GM12864 (cell line): ENCODE results near the gene SARM1.

ENCODE experiments used
- DNase-seq: peaks from one replicate; pipeline ENCODE4 v3.0.0-alpha.2; 2011; ENCODE audit warnings: low read depth
- H3K4me3 ChIP-seq: 2 replicates; pipeline ENCODE4 v1.5.1; 2011; ENCODE audit warnings: mild to moderate bottlenecking, low read depth, low read length, control low read depth
- TF ChIP-seq, protein P1 (sequence below): IDR thresholded peaks from 2 replicates; pipeline ENCODE4 v1.5.1; 2011; ENCODE audit warnings: low read depth, mild to moderate bottlenecking, moderate library complexity, low read length, control low read depth, inconsistent platforms; ENCODE audit errors: missing control alignments

SARM1 gene

DNA sequence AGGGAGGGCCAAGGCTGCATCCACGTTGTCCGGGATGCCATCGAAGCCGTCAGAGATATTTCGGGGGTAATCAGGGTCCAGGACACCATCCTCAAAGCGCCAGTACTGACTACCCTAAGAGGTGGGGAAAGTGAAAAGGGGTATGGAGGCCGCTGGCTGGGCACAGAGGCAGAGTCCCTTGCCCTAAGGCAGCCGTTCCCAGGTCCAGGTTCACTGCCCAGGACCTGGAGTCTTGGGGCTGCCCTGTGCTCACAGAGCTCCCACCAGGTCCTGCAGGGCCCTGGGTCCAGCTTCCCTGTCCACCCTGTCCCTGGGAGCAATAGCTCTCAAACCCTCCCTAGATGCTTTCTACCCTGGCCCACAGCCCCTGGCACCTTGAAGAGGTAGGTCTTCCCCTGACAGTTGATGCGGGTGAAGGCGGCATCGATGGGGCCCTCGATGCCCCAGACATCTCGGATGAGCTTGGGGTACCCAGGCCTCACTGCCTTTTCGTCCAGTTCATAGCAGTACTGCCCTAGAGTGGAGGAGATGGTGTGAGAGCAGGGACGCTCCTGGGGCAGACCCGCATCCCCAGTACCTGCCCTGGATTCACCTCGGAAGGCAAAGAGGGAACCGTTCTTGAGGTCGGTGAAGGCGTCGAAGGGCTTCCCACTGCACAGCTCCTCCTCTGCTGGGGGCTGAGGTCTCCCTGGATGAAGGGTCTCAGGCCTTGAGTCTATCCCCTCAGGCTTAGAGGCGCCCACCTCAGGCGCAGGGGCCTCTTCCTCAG, 2.4 kb upstream of the SARM1 start:
- H3K4me3 ChIP-seq = no peak overlapping the region
- no peak for DNase-seq
- TF ChIP-seq, protein P1, sequence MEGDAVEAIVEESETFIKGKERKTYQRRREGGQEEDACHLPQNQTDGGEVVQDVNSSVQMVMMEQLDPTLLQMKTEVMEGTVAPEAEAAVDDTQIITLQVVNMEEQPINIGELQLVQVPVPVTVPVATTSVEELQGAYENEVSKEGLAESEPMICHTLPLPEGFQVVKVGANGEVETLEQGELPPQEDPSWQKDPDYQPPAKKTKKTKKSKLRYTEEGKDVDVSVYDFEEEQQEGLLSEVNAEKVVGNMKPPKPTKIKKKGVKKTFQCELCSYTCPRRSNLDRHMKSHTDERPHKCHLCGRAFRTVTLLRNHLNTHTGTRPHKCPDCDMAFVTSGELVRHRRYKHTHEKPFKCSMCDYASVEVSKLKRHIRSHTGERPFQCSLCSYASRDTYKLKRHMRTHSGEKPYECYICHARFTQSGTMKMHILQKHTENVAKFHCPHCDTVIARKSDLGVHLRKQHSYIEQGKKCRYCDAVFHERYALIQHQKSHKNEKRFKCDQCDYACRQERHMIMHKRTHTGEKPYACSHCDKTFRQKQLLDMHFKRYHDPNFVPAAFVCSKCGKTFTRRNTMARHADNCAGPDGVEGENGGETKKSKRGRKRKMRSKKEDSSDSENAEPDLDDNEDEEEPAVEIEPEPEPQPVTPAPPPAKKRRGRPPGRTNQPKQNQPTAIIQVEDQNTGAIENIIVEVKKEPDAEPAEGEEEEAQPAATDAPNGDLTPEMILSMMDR = no peak

DNA sequence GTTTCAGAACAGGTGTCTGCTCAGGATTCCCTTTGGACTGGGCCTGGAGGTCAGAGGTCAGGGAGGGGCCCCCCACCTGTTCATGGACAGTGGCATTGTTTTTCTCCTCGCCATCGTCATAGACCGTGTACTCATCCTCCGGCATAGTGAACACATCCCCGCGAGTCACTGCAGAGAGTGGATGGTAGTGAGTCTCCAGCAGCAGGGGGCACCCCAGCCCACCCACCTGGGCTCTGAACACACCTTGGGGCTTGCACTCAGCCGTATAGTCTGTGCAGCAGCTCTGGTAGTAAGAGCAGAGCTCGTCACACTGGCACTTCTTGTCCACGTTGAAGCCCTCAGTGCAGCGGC, 1.8 kb upstream of the SARM1 start:
- H3K4me3 ChIP-seq = no peak overlapping the region
- TF ChIP-seq, protein P1 = no peak
- no peak for DNase-seq

DNA sequence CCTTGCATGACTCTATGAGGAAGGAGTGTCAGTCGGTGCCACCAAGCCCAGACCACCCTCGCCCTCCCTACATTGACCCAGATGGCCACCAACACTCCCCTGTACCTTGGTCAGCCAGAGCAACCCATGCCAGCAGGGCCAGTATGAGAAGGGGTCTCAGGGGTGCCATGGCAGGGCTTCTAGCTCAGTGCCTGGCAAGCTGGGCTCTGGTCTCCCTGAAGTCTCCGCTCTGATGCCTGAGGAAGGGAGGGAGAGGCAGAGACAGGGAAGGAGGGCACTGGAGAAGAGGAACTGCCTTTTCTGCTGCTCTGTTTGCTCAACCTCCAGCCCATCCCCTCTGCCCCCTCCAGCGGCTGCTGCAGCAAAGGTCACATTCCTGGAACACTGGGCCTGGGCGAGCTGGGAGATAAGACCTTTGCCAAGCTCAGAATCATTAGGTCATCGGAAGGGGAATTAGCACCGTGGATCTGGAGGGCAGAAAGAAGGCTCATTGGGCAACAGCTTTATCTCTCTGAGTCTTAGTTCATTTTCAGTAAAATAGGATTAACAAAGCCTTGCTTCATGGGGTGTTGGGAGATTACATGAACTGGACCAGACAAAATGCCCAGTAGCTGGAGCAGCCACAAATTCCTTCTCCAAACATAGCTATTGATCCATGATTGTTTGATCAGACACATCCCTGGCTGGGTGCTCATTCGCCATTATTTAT, 1.3 kb upstream of the SARM1 start, which contains the start of gene VTN:
Gene VTN (minus strand): TSS at position 273 of the 709 bp plus-strand sequence. CDS start 104 bp downstream, at position 169.
- peak within 1 kb of the TSS; percentile 54 for H3K4me3 ChIP-seq
- TF ChIP-seq, protein P1 = no peak
- DNase-seq = no peak

DNA sequence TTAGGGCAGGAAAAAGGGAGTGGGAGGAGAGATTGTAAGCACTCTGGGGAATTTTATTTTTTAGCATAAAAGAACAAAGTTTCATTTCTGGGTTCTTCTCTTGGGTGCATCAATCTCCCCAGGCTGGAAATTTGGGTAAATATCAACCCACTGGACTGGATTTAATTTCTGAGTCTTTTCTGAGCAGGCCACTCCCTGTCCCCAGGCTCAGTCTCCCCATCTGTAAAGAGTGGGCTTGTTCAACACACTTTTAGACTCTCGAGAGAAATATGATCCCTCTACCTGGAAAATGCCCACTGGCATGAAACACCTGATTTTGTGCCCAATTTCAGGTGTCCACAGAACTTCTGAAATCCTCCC, 770 bp upstream of the SARM1 start:
- H3K4me3 ChIP-seq = no peak overlapping the region; the same call in 1 of the 2 replicates
- TF ChIP-seq, protein P1 = no peak
- DNase-seq = no peak

DNA sequence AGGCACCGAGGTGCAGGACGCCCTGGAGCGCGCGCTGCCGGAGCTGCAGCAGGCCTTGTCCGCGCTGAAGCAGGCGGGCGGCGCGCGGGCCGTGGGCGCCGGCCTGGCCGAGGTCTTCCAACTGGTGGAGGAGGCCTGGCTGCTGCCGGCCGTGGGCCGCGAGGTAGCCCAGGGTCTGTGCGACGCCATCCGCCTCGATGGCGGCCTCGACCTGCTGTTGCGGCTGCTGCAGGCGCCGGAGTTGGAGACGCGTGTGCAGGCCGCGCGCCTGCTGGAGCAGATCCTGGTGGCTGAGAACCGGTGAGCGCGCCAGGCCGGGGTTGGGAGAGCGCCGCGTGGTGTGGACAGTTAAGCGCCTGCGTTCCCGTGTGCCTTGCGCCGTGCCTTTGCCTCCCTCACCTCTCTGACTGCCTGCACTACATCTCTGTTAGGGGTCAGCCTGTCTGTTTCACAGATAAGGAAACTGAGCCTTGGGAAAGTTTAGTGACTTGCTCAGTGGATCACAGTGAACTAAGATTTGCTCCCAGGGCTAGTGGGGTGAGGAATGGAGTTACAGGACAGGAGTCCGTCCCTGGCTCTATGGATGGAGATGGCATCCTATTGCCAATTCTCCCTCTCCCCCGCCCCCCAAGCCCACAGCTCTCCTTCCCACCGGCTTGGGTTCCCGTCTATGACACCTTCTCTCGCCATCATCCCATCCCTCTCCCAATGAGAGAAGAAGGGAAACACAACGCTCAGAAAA, 880 bp downstream of the SARM1 start:
- H3K4me3 ChIP-seq = peak overlapping the region; percentile 54
- DNase-seq = no peak
- TF ChIP-seq, protein P1 = no peak

DNA sequence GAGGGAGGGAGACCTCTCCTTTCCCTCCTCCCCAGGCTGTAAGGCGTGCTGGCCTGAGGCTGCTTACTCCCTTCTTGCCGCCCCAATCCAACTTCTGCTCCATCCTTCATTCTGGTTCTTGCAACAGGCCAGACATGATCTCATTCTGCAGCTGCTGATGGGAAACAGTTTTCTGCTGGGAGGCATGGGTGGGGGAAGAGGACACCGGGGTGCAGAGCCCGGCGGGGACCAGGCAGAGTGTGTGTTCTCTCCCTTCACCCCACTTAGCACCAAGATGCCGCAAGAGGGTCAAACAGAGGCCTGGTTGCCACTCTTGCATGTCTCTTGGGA, 1.4 kb downstream of the SARM1 start:
- H3K4me3 ChIP-seq = peak overlapping the region; percentile 54
- DNase-seq = no peak
- TF ChIP-seq, protein P1 = no peak
